ENCODE measurements around the gene PRDM5.

Gene PRDM5

DNA sequence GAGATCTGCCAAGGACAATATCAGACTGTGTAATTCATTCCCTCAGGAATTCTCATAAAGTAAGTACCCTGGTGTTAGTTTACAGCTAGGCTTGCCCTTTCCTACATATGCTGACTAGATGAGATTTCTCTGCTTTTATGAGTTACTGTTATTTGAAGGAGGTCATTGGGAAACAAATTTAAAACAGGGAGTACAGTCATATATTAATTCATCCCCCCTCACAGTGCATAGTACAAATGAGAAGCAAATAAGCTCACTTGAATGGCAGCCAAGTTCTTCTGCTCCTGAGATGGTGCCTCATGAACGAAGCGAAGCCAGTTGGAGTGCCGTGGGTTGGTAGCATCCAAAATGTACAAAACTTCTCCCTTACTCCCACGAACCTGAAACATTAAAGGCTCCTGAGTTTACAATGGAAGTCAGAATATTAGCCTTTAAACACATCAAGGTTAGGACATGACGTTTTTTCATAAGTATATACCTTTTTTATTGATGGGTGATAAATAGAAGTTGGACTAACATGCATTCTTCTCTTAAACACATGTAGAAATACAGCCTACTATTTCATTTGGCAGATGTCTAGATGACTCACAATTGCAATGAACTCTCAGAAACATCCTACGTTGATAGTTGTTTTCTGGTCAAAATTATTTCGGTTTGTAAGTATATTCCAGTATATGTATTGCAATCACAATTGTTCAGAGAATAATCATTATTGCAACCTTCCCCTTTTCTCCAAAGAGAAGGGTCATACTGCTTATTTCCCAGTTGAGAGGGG, 69.2 kb downstream of the PRDM5 start:
- no peak for FAIRE-seq

DNA sequence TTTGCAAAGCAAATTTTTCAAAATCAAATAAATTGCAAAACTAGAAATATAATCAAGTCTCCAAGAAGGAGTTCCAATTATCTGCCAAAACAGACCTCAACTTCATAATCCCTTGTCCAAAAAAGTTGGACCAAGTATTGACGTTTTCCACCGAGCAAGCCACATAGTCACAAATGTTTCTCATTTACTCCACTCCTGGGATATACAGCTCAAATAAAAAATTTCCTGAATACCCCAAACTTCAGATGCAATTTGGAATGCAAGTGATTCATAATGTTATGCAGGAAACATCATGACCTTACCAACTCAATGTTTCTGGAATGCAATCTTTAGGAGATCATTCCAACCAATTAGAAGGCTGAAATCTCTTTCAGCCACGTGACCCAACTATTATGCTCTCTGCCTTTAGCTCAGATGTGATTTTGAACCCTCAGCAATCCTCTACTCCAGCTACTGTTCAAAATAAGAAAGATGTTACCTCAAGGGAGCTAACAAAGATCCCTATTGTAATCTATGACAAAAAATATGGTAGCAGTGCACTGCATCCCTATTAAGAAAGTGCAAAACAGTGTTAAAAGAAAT, 72.4 kb downstream of the PRDM5 start:
- FAIRE-seq, result no peak

DNA sequence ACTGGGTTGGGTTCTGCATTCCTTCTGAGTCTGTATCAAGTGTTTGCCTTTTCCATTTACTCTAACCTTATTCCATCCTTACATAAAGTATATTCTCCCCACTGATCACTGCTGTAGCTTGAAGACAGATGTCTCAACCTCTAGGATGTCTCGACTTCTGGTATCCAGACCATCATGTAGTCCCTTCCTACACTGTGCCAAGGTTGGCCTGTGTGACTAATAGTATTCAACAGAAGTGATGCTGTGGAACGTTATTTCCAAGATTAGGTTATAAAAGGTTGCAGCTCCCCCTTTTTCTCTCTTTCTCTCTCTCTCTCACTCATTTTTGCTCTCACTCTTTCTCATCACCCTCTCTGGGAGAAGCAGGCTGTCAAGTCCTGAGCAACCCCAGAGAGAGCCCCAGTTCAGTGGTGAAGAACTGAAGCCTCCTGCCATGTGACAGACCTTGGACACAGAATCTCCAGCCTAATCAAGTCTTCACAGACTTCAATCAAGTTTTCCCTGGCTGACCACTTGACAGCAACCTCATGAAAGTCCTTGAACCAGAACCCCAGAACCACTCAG, 75.4 kb downstream of the PRDM5 start:
- FAIRE-seq, result no peak

DNA sequence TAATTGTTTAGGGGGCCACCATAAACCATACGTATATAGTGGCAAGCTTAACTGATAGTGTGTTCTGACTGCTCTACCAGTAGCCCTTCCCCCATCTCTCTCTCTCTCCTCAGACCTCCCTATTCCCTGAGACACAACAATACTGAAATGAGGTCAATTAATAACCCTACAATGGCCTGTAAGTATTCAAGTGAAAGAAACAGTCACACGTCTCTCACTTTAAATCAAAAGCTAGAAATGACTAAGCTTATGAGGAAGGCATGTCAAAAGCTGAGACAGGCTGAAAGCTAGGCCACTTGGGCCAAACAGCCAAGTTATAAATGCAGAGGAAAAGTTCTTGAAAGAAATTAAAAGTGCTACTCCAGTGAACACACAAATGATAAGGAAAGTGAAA, 78.0 kb downstream of the PRDM5 start:
- no peak for FAIRE-seq

DNA sequence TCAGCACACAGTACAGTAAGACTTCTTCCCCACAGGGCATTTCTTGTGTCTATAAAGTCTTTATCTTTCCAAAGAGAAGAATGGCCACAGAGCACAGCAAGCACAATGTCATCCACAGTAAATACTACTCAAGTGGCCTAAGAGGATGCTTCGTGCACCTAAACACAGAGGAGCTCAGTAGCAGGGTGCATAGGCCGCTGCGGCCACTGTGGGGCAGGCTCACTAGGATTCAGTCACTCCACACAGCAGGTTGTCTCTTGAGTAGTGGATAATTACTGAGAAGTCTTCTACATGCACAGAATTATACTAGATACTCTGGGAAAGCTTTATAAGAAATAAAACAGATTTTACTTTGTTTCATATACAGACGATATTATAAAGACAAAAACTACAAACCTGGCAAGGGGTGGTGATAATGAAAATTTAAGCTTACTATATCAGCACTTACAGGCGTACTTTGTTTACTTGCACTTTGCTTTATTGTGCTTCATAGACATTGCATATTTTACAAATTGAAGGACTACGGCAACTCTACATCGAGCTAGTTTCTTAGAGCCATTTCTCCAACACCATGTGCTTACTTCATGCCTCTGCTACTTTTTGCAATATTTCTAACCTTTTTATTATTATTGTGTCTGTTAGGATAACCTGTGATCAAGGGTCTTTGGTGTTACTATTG, 78.5 kb downstream of the PRDM5 start:
- FAIRE-seq, result no peak

DNA sequence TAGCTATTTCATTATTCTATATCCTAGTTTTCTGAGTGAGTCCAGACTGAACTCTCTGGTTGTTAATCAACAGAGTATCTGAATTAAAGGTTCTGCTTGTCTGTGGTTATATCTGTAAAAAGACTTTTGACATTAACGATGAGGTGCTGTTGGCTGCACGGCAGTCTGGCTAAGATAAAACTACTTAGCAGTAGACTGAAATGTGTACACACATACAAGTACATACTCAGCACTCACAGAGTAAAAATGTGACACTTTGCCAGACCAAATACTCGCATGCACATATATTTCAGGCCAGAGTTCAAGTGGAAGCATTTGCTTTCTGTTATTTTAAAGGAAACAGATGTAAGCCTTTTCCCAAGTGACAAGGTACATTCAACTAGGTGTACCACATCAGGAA, 80.5 kb downstream of the PRDM5 start:
- FAIRE-seq, result no peak

DNA sequence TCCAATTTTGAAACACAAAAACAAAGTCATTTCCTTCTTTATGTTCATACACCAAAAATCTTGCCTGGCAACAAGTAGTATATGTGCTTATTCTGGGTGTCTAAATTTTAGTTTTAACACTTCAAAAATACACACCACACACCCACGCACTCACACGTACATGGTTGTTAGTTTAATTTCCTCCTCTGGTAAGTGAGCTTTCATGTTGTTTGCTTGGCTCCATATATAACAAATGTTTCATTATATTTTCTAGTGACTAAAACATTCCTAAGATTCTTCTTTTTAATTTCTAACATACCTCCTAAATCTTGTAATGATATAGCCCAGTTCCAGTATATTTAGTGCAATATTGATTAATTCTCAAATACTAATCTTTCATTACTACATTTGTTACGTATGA, 80.9 kb downstream of the PRDM5 start:
- no peak for FAIRE-seq

DNA sequence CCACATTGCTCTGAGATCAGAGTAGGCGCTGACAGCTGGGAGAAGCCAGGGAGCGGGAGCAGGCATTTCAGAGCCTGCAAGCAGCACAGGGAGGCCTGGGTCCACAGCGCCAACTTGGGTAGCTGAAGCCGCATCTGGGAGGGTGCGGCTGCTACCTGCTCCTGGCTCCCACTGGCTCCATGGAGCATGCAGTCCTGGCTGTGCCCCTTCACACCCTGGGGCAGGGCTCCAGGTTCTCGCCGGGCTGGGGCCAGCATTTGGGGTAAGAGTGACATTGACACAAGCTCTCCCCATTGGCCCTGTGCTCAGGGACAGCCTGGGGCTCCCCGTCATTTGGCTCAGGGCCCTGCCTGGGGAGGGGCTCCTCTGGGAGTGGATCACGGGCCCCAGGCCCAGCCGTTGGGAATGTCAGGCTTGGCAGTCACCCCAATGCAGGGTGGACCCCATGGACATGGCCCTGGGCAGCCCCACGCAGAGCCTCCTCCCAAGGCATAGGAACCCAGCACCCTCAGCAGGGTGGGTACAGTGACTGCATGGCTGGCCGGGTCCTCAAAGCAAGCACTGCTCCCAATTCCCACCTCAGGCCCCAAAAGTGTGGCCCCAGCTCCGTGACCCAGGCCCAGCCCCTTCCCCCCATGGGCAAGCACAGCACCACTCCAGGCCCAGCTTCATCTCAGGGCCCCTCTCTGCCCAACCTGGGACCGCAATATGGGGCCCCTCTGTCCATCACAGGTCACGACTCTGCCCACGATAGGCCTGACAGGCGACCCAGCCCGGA, 82.4 kb downstream of the PRDM5 start:
- no peak for FAIRE-seq

DNA sequence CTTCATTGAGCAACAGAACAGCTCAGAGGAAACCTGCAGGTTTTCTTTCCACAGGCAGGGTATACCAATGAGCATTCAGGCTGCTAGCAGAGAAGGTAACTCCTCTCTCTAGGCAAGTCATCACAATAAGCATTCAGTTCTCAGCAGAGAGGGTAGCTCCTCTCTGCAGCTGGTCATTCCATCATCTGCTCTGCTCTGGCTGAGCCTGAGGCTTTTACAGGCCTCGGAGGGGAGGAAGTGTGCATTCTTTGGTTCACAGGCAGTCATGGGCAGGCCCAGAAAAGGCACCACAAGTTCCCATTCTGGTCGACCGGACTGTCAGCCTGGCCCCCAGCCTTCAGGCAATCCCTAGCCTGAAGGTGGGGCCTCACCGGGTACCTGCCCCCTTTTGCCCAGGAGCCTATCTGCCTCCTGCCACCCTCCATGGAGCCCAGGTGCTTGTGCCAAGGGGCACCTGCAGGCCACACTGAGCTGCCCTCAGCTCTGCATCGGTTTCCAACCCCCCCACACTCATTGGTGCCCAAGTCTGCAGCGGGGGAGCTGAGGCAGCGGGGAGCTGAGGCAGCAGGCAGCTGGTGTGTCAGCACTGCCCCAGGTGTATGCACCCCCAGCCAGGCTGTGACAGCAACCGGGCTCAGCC, 83.1 kb downstream of the PRDM5 start:
- FAIRE-seq, result no peak

DNA sequence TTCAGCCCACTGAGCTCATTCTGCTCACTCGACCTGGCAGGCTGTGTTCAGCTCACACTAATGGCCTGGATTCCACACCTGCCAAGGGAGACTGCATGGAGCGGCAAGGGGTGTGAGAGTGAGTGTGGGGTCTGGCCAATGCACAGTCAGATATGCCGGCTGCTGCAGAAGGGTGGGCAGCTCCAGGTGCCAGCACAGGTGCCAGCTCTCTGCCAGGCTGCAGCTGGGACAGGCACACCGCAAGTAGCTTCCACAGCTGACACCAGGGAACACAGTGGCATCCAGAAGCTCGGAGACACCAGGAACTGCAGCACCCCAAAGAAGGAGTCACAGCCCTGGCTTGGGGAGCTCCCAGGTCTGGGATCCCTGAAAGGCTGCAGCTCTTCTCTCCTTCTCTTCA, 83.7 kb downstream of the PRDM5 start:
- FAIRE-seq, result no peak

DNA sequence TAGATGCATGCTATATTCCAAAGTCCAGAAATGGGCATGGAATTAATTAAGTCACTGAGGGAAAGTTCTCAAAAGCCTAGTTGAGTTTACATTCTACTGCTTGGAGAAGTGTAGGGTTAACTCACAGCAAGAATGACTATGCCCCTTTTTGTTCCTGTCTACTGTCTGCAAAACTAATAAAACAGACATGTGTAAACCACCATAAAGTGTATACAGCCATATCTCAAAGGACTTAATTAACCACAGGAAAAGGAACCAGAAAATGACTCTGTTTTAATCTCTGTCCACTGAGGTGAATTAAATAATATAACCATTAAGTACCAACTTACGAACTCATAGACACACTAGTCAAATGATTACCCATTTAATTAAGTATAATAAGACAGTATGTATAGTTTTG, 84.9 kb downstream of the PRDM5 start:
- FAIRE-seq, result no peak

DNA sequence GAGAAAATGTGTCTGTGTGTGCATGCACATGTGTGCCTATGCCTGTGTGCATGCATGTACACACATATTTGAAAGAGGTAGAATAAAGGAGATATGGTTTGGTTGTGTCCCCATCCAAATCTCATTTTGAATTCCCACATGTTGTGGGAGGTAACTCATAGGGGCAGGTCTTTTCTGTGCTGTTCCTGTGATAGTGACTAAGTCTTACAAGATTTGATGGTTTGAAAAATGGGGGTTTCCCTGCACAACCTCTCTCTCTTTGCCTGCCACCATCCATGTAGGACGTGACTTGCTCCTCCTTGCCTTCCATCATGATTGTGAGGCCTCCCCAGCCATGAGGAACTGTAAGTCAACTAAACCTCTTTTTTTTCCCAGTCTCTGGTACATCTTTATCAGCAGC, 87.2 kb downstream of the PRDM5 start:
- FAIRE-seq, result no peak

DNA sequence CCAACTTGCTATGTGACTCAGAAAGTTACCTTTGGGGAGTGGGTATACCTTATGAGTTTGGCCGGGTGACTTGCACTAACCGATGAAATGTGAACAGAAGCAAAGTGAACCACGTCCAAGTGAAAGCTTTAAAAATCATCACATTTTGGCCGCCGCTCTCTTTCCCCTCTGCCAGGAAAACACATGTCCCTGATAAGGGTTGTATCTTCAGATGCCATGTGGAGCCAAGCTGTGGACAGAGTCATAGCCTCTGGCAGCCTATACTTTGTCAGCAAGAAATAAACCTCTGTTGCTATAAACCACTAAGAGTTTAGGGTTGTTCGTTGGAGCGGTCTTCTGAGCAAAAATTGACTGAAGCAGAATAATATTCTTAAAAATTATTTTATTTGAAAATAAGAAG, 92.3 kb downstream of the PRDM5 start:
- FAIRE-seq, result no peak

DNA sequence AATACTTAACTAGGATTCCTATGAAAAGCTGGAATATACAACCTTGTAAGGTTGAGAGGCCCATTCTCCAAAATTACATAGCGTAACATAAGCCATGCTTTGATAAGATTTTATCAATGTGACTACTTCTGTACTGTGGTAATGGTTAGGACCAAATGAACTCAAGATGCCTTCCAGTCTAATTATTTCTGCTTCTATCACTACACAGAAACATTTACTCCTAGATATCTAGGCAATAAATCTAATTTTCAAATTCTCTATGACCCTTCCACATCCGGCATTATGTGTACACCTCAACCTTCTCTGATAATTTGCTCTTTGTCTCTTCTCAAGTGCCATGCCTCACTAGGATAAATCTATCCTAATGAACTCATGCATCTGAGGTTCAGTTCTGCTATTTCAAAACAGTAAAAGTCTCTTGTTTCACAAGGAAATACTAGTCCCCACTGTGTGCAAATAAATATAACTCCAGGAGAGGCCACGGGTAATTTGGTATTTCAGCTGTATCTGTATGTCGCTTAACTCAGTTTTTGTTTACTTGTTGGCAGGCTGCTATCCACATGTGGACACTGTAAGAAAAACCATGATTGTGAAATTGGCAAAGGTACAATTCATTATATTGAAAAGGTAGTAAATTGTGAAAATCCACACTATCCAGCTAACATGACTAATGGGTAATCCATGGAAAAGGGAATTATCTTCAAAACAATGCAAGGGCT, 93.3 kb downstream of the PRDM5 start:
- FAIRE-seq, result no peak

DNA sequence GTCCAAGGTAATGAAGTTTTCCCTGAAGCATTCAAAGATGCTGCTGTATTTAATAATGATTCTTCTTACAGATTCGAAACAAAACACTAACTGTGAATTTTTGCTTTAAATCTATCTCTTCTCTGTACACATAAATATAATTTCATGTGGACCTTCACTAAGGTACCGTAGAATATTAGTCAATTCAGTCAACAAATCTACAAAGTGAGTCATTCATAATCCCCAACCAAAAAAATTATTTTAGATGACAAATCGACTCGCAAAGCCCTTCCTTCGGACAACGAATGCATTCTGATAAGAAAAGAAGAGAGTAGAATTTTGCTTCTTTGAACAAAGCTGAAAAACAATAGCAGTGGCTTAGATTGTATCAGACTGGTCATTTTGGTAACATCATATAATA, 95.7 kb downstream of the PRDM5 start:
- FAIRE-seq, result no peak

DNA sequence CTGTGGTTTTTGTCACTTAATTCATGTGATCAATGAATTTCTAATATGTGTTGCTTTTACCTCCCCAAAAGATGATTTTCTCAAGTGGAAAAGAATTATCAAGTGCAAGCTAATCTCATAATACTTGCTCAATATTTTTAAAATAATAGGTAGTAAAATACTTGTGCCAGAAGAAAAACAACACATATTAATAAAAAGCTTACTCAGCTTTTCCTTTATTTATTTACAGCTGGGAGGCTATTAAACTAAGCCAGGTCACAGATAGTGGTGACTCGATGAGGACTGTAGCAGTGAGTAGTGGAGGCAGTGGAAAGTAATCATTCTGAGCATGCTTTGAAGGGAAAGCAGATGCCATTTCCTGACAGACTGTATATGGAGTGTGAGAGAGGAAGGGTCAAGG, 96.1 kb downstream of the PRDM5 start:
- no peak for FAIRE-seq

DNA sequence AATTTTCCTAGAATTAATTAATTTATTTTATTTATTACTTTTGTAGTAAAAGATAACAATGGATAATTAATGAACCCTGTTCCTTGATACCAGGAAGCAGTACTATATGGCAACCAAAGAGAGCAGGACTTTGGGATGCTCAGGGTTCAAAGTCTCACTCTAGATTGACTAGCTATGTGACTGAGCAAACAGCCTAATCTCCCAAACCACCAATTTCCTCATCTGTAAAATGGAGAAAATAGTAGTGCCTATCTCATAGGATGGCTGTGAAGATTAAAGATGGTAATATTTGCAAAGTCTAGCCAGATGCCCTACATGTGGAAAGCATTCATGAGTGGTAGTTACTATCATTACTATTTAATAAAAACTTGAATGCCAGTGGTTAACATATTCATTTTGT, 97.6 kb downstream of the PRDM5 start:
- no peak for FAIRE-seq

DNA sequence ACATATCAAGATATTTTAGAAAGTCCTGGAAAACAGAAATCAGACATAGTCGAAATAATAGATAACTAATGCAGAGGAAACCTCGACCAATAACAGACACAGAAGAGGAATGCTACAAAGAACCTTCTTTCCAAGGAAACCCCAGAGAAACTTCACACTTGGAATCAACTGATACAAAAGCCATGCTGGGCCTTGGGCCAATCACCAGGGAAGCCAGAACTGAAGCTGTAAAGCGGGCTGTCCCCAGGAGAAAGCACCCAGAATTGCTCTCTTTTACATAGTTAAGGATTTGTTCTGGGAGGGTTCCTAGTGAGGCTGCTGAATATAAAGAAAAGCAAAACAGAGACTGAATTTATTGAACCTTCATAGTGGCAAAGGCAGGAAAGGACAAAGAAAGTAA, 100.5 kb downstream of the PRDM5 start:
- FAIRE-seq, result no peak

DNA sequence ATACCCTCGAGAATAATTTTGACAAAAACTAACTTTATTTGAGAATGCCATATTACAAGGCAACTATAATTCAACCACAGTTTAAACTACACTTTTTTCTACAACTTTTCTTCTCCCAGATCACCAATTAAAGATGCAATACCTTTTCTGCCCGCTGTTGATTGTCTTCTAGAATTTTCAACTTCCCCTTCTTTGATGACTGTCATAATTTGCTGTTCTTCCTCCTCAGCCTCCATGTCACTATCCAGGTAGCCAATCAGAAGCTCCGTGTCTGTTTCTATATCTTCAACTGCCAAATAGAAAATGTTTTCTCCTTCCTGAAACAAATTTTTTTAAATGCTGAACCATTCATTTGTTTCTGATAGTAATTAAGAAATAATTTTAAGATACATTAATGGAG, 101.5 kb downstream of the PRDM5 start:
- no peak for FAIRE-seq

DNA sequence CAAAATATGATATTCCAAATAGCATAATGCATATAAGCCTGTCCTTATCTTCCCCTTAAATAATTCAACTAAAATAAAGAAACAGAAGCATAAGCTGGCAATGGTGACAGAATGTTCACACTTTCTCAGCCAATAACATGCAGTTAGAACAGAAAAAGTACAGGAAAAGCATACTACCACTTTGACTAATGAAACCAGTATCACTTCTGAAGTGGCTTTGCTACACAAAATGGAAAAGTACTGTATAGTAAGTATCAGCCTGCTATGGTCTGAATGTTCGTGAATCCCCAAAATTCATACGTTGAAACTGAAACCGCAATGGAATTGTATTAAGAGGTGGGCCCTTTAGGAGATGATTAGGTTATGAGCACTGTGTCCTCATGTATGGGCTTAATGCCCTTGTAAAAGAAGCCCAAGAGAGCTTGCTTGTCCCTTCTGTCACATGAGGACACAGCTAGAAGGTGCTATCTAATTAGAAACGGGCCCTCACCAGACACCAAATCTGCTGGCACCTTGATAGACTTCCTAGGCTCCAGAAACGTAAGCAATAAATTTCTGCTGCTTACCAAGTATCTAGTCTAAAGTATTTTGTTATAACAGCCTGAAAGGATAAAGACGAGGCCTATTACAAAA, 102.6 kb downstream of the PRDM5 start:
- FAIRE-seq, result no peak

DNA sequence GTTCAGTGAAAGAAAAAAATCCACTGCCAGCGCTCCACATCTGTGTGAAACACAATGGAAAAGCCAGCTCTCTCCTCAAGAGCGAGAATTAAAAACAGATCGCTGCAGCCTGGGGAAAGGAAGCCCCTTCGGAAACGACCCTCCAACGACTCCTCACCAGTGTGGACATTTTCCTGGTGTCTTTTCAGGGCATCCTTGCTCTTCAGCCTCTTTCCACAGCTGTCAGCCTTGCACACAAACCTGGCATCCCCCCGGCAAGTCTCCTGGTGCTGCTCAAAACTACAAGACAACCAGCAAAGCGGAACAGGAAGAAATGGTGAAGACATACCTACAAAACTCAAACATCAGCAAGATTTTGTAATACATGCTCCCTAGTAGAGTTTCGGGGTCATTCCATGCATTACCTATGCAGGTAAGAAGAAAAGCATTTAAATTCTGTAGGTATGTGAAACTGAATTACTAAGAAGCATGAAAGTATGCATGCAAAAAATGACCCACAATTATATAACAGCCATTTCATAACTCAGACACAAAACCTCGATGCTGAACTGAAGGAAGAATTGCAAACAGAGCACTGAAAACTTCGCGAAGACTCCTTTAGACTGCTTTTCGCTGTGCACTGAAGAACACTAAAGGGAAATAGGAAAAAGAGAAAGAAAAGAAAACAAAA, 106.1 kb downstream of the PRDM5 start:
- FAIRE-seq, result no peak
